K562 (cell line): ENCODE measurements around the gene PDE6B. TPM values are rescaled to one million over a fixed set of nuclear protein-coding genes. Genes with fewer than 3 reads are reported as not detected.
A peak's percentile ranks its signal among the peaks of the same experiment; 100 is the strongest.

Experiments
- CEBPG ChIP-seq, 3 experiments: fragments of 200-800 bp in 1 of 3; sonication (Bioruptor generic) in 1 of 3; sonication (generic) in 1 of 3; formaldehyde crosslinking in 1 of 3; IDR thresholded peaks in 2 of 3; conservative IDR thresholded peaks in 1 of 3; 2 replicates each; pipeline versions ENCODE4 v1.6.1 to v1.8.0; 2016 to 2022; ENCODE audit warnings: missing compliant biosample characterization in 2 of 3, missing genetic modification characterization in 2 of 3, mild to moderate bottlenecking in 1 of 3, missing genetic modification reagents in 1 of 3
- GABPB1 ChIP-seq: sonication (generic); formaldehyde crosslinking; IDR thresholded peaks from 2 replicates; pipeline ENCODE4 v1.8.0; 2022; ENCODE audit warnings: mild to moderate bottlenecking, missing genetic modification reagents
- PHF8 ChIP-seq: fragments of 200-600 bp; sonication (generic); IDR thresholded peaks from 2 replicates; pipeline ENCODE4 v1.6.1; 2012; ENCODE audit warnings: mixed run types, mild to moderate bottlenecking, inconsistent platforms, low read length, moderate library complexity, borderline replicate concordance
- SIN3B ChIP-seq: fragments of 450-650 bp; IDR thresholded peaks from 2 replicates; pipeline ENCODE4 v1.6.1; 2017; ENCODE audit warnings: low read depth, mild to moderate bottlenecking, moderate library complexity
- SMARCE1 ChIP-seq: fragments of 450-650 bp; IDR thresholded peaks from 2 replicates; pipeline ENCODE4 v1.7.1; 2016; ENCODE audit warnings: mild to moderate bottlenecking
- SPI1 ChIP-seq: IDR thresholded peaks from 2 replicates; pipeline ENCODE4 v1.6.1; 2011; ENCODE audit warnings: low read depth, low read length, control low read depth, borderline replicate concordance
- TCF15 ChIP-seq: fragments of 250-450 bp; sonication (Bioruptor Pico); IDR thresholded peaks from 2 replicates; pipeline ENCODE4 v1.8.0; 2022; ENCODE audit warnings: moderate library complexity, mild to moderate bottlenecking, inconsistent platforms
- ZC3H8 ChIP-seq: fragments of 450-650 bp; IDR thresholded peaks from 2 replicates; pipeline ENCODE4 v1.6.1; 2017
- ZFP91 ChIP-seq: sonication (generic); formaldehyde crosslinking; IDR thresholded peaks from 2 replicates; pipeline ENCODE4 v1.8.0; 2022; ENCODE audit warnings: mild to moderate bottlenecking, missing genetic modification reagents
- ZFX ChIP-seq: sonication (generic); formaldehyde crosslinking; IDR thresholded peaks from 2 replicates; pipeline ENCODE4 v1.8.0; 2022; ENCODE audit warnings: mild to moderate bottlenecking, missing genetic modification reagents, moderate library complexity
- ZNF212 ChIP-seq: fragments of 450-650 bp; formaldehyde crosslinking; IDR thresholded peaks from 2 replicates; pipeline ENCODE4 v1.4.0; 2020; ENCODE audit warnings: mild to moderate bottlenecking
- ZNF224 ChIP-seq: sonication (generic); formaldehyde crosslinking; IDR thresholded peaks from 2 replicates; pipeline ENCODE4 v1.8.0; 2022; ENCODE audit warnings: mild to moderate bottlenecking, missing genetic modification reagents
- ZNF3 ChIP-seq: fragments of 250-450 bp; sonication (Bioruptor Pico); IDR thresholded peaks from 2 replicates; pipeline ENCODE4 v1.5.0; 2021; ENCODE audit warnings: mild to moderate bottlenecking, moderate library complexity
- ZNF707 ChIP-seq: fragments of 250-450 bp; sonication (Bioruptor Pico); conservative IDR thresholded peaks from 2 replicates; pipeline ENCODE4 v1.8.0; 2022; ENCODE audit warnings: inconsistent platforms, mild to moderate bottlenecking, moderate library complexity
- ZNF76 ChIP-seq: fragments of 250-450 bp; sonication (Bioruptor Pico); IDR thresholded peaks from 2 replicates; pipeline ENCODE4 v1.4.0; 2020; ENCODE audit warnings: mild to moderate bottlenecking, moderate library complexity, borderline replicate concordance
- ZSCAN32 ChIP-seq: fragments of 450-650 bp; formaldehyde crosslinking; IDR thresholded peaks from 2 replicates; pipeline ENCODE4 v1.4.0; 2020; ENCODE audit warnings: mild to moderate bottlenecking, moderate library complexity
- polyA plus RNA-seq, 8 experiments: library from polyadenylated mRNA; depleted of rRNA in 4 of 8; stranded (reverse) in 5 of 8; unstranded in 3 of 8; fragments of >200 nt; fragmentation: Nextera tagmentation in 2 of 8; fragmentation: Illumina TruSeq in 1 of 8; extraction: Ambion mirVana in 2 of 8; extraction: Trizol in 1 of 8; gene quantifications; 2 replicates each; pipeline versions ENCODE4 v1.2.1 to v1.2.3, GENCODE V29; 2011 to 2014; ENCODE audit warnings: inconsistent platforms in 1 of 8, missing spikeins in 1 of 8
- total RNA-seq, 7 experiments: library from RNA; depleted of rRNA in 6 of 7; stranded (reverse); fragments of >200 nt in 6 of 7; fragmentation: Illumina TruSeq in 2 of 7; extraction: Trizol in 2 of 7; gene quantifications; 2 replicates each; pipeline versions ENCODE4 v1.2.1 to v1.2.3, GENCODE V29; 2011 to 2021; ENCODE audit warnings: low replicate concordance in 1 of 7
- TF ChIP-seq, protein P1 (sequence below): fragments of 450-650 bp; formaldehyde crosslinking; IDR thresholded peaks from 2 replicates; pipeline ENCODE4 v1.4.0; 2020; ENCODE audit warnings: mild to moderate bottlenecking, moderate library complexity
- TF ChIP-seq, protein P2 (sequence below): IDR thresholded peaks from 2 replicates; pipeline ENCODE4 v1.6.1; 2011; ENCODE audit warnings: borderline replicate concordance, low read depth, mild to moderate bottlenecking, moderate library complexity, low read length; ENCODE audit not compliant: insufficient read depth, poor library complexity, severe bottlenecking
- TF ChIP-seq, protein P3 (sequence below): sonication (generic); formaldehyde crosslinking; IDR thresholded peaks from 2 replicates; pipeline ENCODE4 v1.8.1; 2023; ENCODE audit warnings: mild to moderate bottlenecking, missing genetic modification reagents

Gene PDE6B
- total and polyA plus RNA-seq, 9 of the 15 experiments (the other 6 are each of a cell fraction or from before 2014, with no cell fraction given) = 0.04 TPM; not detected in 8

GRCh38 chr4:705278-706082 lies 80.1 kb downstream of the PDE6B start, which contains the start of gene PCGF3 (continued):
- TF ChIP-seq, protein P1, sequence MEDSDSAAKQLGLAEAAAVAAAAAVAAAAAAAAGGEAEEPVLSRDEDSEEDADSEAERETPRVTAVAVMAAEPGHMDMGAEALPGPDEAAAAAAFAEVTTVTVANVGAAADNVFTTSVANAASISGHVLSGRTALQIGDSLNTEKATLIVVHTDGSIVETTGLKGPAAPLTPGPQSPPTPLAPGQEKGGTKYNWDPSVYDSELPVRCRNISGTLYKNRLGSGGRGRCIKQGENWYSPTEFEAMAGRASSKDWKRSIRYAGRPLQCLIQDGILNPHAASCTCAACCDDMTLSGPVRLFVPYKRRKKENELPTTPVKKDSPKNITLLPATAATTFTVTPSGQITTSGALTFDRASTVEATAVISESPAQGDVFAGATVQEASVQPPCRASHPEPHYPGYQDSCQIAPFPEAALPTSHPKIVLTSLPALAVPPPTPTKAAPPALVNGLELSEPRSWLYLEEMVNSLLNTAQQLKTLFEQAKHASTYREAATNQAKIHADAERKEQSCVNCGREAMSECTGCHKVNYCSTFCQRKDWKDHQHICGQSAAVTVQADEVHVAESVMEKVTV = peak; percentile 95
- TF ChIP-seq, protein P2, sequence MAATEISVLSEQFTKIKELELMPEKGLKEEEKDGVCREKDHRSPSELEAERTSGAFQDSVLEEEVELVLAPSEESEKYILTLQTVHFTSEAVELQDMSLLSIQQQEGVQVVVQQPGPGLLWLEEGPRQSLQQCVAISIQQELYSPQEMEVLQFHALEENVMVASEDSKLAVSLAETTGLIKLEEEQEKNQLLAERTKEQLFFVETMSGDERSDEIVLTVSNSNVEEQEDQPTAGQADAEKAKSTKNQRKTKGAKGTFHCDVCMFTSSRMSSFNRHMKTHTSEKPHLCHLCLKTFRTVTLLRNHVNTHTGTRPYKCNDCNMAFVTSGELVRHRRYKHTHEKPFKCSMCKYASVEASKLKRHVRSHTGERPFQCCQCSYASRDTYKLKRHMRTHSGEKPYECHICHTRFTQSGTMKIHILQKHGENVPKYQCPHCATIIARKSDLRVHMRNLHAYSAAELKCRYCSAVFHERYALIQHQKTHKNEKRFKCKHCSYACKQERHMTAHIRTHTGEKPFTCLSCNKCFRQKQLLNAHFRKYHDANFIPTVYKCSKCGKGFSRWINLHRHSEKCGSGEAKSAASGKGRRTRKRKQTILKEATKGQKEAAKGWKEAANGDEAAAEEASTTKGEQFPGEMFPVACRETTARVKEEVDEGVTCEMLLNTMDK = no peak
- TF ChIP-seq PHF8 (peak; percentile 74; the same call in 1 of the 2 replicates), SIN3B (peak; percentile 46; the same call in 1 of the 2 replicates), CEBPG (CRISPR knock-in tag; IDR thresholded peaks at IDR 0.05) (no peak), CEBPG (tag; conservative IDR thresholded peaks at IDR 0.05 in 1 of 2, IDR thresholded peaks at IDR 0.05 in 1 of 2) (no peak), ZNF3 (CRISPR knock-in tag) (no peak), ZFX (CRISPR knock-in tag) (peak; percentile 88), ZNF212 (CRISPR knock-in tag) (no peak), ZFP91 (CRISPR knock-in tag) (no peak), GABPB1 (CRISPR knock-in tag) (no peak), TCF15 (CRISPR knock-in tag) (no peak), ZSCAN32 (CRISPR knock-in tag) (no peak), ZNF707 (CRISPR knock-in tag) (no peak), ZC3H8 (no peak), SPI1 (no peak), ZNF224 (CRISPR knock-in tag) (no peak), SMARCE1 (0 out of 2 replicates have a peak, but pooled peaks have one; percentile 46), ZNF76 (no peak)
- TF ChIP-seq, protein P3, sequence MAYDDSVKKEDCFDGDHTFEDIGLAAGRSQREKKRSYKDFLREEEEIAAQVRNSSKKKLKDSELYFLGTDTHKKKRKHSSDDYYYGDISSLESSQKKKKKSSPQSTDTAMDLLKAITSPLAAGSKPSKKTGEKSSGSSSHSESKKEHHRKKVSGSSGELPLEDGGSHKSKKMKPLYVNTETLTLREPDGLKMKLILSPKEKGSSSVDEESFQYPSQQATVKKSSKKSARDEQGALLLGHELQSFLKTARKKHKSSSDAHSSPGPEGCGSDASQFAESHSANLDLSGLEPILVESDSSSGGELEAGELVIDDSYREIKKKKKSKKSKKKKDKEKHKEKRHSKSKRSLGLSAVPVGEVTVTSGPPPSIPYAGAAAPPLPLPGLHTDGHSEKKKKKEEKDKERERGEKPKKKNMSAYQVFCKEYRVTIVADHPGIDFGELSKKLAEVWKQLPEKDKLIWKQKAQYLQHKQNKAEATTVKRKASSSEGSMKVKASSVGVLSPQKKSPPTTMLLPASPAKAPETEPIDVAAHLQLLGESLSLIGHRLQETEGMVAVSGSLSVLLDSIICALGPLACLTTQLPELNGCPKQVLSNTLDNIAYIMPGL (CRISPR knock-in tag) = no peak
